DOHH2 (cell line): Measurements from ENCODE around the gene SUN2.

Source experiments
- H3F3A ChIP-seq: fragments of 200-600 bp; sonication (generic), shearing (Covaris generic); 2 replicates; pipeline ENCODE4 v1.6.0; 2016; ENCODE audit warnings: antibody characterized with exemption, mild to moderate bottlenecking; ENCODE audit not compliant: control insufficient read depth, insufficient read depth
- H3K27ac ChIP-seq: fragments of 200-600 bp; sonication (generic); 2 replicates; pipeline ENCODE4 v1.5.1; 2014; ENCODE audit warnings: low read depth, mild to moderate bottlenecking, low read length, moderate library complexity
- H3K27me3 ChIP-seq: fragments of 200-600 bp; sonication (generic); 2 replicates; pipeline ENCODE4 v1.6.1; 2014; ENCODE audit warnings: mild to moderate bottlenecking, low read length, mixed read lengths; ENCODE audit not compliant: control insufficient read depth
- H3K36me3 ChIP-seq: fragments of 200-600 bp; sonication (generic); 2 replicates; pipeline ENCODE4 v1.6.1; 2014; ENCODE audit warnings: mild to moderate bottlenecking, low read length, moderate library complexity, mixed read lengths; ENCODE audit not compliant: control insufficient read depth
- H3K4me1 ChIP-seq: fragments of 200-600 bp; sonication (generic); 2 replicates; pipeline ENCODE4 v1.6.1; 2014; ENCODE audit warnings: mild to moderate bottlenecking, low read length, mixed read lengths; ENCODE audit not compliant: control insufficient read depth
- H3K4me2 ChIP-seq: fragments of 200-600 bp; sonication (generic); 2 replicates; pipeline ENCODE4 v1.6.0; 2014; ENCODE audit warnings: mild to moderate bottlenecking, low read length, moderate library complexity
- H3K4me3 ChIP-seq: fragments of 200-600 bp; sonication (generic); 2 replicates; pipeline ENCODE4 v1.5.1; 2014; ENCODE audit warnings: mild to moderate bottlenecking, low read length, mixed read lengths
- H3K79me2 ChIP-seq: fragments of 200-600 bp; sonication (generic); 2 replicates; pipeline ENCODE4 v1.6.1; 2014; ENCODE audit warnings: mild to moderate bottlenecking, low read length, mixed read lengths; ENCODE audit not compliant: control insufficient read depth
- H3K9me2 ChIP-seq: fragments of 200-600 bp; sonication (generic); replicated peaks from 2 replicates; pipeline ENCODE4 v1.6.1; 2014; ENCODE audit warnings: mild to moderate bottlenecking, low read length, mixed read lengths; ENCODE audit not compliant: control insufficient read depth
- H3K9me3 ChIP-seq: fragments of 200-600 bp; sonication (generic); 2 replicates; pipeline ENCODE4 v1.6.1; 2014; ENCODE audit warnings: antibody characterized with exemption, low read length, mixed read lengths; ENCODE audit not compliant: control insufficient read depth, insufficient read depth
- H4K20me1 ChIP-seq: fragments of 200-600 bp; sonication (generic); 2 replicates; pipeline ENCODE4 v1.6.0; 2014; ENCODE audit warnings: low read depth, mild to moderate bottlenecking, antibody characterized with exemption, low read length, moderate library complexity; ENCODE audit not compliant: control insufficient read depth, insufficient read depth
- EZH2phosphoT487 ChIP-seq: fragments of 200-600 bp; sonication (generic); IDR thresholded peaks from 2 replicates; pipeline ENCODE4 v1.6.1; 2017; ENCODE audit warnings: borderline replicate concordance, mild to moderate bottlenecking, antibody characterized with exemption, low read length, moderate library complexity, mixed read lengths
- TF ChIP-seq, protein P1 (sequence below): fragments of 200-600 bp; sonication (generic); IDR thresholded peaks from one replicate; pipeline ENCODE4 v1.5.1; 2014; ENCODE audit warnings: antibody characterized with exemption, mild to moderate bottlenecking, low read depth, low read length; ENCODE audit not compliant: poor library complexity, severe bottlenecking

The SUN2 gene

DNA sequence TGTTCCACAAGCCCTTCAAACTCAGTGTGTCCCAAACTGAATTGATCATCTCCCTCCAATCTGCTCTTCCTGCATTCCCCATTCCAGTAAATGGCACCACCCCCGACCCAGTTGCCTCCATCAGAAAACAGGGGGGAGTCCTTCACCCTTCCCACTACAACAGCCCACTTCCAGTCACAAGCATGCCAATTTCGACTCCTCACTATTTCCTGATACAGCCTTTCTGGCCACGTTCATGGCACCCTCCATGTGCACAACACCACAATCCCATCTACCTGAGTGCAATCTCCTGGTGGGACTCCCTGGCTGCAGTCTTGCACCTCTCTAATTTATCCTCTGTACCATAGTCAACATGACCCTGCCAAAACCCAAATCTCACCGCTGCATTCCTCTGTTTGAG lies 39.8 kb upstream of the SUN2 start:
- Histone ChIP-seq H4K20me1 (no peaks in the 10 kb centered on the region), H3K4me2 (no peak overlapping the region), H3K9me3 (peaks cover 8% of the 10 kb centered on the region; the same call in 1 of the 2 replicates), H3K4me3 (no peak overlapping the region), H3K4me1 (peaks cover 17% of the 10 kb centered on the region), H3K9me2 (no peaks in the 10 kb centered on the region), H3K27ac (no peak overlapping the region), H3F3A (no peaks in the 10 kb centered on the region), H3K36me3 (no peaks in the 10 kb centered on the region), H3K27me3 (0 out of 2 replicates have a peak, but pooled peaks cover 3% of the 10 kb centered on the region), H3K79me2 (no peaks in the 10 kb centered on the region; the same call in 1 of the 2 replicates)
- TF ChIP-seq, protein P1, sequence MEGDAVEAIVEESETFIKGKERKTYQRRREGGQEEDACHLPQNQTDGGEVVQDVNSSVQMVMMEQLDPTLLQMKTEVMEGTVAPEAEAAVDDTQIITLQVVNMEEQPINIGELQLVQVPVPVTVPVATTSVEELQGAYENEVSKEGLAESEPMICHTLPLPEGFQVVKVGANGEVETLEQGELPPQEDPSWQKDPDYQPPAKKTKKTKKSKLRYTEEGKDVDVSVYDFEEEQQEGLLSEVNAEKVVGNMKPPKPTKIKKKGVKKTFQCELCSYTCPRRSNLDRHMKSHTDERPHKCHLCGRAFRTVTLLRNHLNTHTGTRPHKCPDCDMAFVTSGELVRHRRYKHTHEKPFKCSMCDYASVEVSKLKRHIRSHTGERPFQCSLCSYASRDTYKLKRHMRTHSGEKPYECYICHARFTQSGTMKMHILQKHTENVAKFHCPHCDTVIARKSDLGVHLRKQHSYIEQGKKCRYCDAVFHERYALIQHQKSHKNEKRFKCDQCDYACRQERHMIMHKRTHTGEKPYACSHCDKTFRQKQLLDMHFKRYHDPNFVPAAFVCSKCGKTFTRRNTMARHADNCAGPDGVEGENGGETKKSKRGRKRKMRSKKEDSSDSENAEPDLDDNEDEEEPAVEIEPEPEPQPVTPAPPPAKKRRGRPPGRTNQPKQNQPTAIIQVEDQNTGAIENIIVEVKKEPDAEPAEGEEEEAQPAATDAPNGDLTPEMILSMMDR: no peak
- TF ChIP-seq EZH2phosphoT487: no peak

DNA sequence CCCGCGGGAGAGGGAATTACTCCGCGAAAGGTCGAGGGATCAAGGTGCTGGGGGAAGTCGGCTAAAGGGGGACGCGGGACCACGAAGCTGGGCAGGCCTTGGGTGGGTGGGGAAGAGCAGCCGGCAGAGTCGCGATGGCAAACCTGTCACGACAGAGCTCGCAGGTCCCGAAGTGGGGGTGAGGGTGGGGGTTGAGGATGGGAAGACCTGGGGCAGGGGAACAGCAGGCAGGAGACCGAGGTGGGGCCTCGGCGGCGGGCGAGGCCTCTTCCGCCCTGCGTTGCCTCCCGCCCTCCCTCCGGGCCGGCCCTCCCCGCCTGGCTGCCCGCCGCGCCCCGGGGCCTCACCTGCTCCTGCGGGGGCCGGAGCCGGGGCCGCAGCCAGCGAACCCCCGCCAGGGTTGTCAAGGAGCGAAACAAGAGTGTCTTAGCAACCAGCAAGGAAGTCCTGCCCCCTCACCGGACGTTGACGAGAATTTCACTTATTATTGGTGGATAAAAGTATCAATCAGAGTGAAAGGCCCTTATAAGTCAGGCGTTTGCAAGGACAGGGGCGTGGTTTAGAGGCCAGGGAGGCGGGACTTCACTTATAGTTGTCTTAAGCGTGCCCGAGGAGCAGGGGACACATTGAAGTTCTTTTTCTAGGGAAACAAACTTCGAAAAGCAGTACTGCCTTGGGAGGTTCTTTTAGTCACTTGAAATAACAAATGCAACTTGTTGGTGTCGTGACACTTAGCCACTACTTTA lies 38.1 kb upstream of the SUN2 start, which contains the start of gene DNAL4:
DNAL4 (minus strand) TSS at position 423 of the 746 bp plus-strand sequence. CDS start 11,412 bp downstream, outside the sequence.
- TF ChIP-seq, protein P1: no peak
- TF ChIP-seq EZH2phosphoT487: no peak
- H3K4me3 ChIP-seq: peak within 1 kb of the TSS; percentile 79
- no peaks in the 10 kb centered on the region for H3K9me3 ChIP-seq
- peak within 1 kb of the TSS; percentile 91 for H3K4me2 ChIP-seq
- H3F3A ChIP-seq: no peaks in the 10 kb centered on the region
- H3K79me2 ChIP-seq: no peaks in the 10 kb centered on the region; the same call in 1 of the 2 replicates
- H3K27ac ChIP-seq: no peak within 1 kb of the TSS
- H3K4me1 ChIP-seq: peaks cover 17% of the 10 kb centered on the region
- no peaks in the 10 kb centered on the region for H4K20me1 ChIP-seq
- H3K9me2 ChIP-seq: no peaks in the 10 kb centered on the region
- H3K36me3 ChIP-seq: no peaks in the 10 kb centered on the region
- H3K27me3 ChIP-seq: no peaks in the 10 kb centered on the region

DNA sequence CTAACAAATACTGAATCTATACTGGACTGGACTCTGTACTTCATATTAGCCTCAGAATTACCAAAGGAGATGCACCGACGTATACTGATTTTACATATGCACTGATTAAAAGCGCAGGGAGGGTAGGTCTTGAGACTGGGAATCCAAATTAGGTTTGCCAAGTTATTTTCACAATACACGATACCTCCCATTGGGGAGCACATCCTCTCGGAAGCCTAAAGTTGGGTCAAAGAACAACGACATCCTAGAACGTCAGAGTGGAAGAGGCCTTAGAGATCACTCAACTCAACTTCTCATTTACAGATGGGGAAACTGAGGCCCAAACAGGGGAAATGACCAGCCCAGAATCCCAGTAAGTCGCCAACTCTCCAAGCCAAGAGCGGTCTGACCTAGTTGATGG lies 37.5 kb upstream of the SUN2 start:
- no peaks in the 10 kb centered on the region for H3K27me3 ChIP-seq
- no peaks in the 10 kb centered on the region for H4K20me1 ChIP-seq
- peak overlapping the region; percentile 79 for H3K4me3 ChIP-seq
- H3K4me1 ChIP-seq: peaks cover 17% of the 10 kb centered on the region
- no peaks in the 10 kb centered on the region for H3K36me3 ChIP-seq
- TF ChIP-seq, protein P1: no peak
- TF ChIP-seq EZH2phosphoT487: no peak
- no peaks in the 10 kb centered on the region for H3K9me2 ChIP-seq
- no peaks in the 10 kb centered on the region for H3F3A ChIP-seq
- no peaks in the 10 kb centered on the region; the same call in 1 of the 2 replicates for H3K79me2 ChIP-seq
- peak overlapping the region; percentile 91 for H3K4me2 ChIP-seq
- H3K27ac ChIP-seq: no peak overlapping the region
- no peaks in the 10 kb centered on the region for H3K9me3 ChIP-seq
